HPDE6-E6E7 (cell line): ENCODE measurements around the gene TMEM132D.

Experiments
- DNase-seq: peaks from one replicate; pipeline ENCODE4 v3.0.0; 2011; ENCODE audit warnings: missing footprints; ENCODE audit errors: extremely low spot score

Gene TMEM132D

DNA sequence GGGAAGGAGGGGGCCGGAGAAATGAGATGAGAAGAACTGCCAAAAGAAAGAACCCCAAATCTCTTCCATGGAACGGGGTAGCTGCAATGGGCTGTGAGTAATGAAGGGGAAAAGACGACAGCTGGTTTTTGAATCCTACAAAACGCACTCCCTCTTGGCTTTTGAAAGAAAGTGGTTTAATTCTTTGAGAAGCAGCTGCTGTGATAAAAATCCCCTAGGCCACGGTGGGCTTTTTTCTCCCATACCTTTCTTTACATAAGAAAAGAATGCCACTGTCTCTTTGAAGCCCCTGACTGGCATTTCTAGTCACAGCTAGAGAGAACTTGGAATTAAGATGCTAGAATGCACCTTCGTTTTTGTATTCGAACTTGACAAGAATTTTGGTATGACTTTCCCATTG is 564.5 kb downstream of the TMEM132D start:
- no peak for DNase-seq

DNA sequence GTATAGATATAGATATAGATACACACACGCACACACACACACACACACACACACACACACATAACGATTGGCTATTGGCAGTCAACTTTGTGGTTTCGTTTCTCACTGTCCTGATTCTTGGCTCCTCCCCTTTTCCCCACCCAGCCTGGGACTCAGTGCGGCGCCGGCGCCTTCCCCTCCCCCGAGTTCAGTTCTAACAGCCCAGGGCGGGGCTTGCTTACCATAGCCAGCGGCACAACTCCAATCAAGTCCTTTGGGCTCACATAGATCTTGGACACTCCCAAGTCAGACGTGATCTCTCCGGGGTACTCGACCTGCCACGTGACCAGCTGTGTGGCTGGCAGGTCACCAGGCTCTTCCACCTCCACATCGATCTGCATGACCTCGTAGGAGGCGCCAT is 566.4 kb downstream of the TMEM132D start:
- no peak for DNase-seq

DNA sequence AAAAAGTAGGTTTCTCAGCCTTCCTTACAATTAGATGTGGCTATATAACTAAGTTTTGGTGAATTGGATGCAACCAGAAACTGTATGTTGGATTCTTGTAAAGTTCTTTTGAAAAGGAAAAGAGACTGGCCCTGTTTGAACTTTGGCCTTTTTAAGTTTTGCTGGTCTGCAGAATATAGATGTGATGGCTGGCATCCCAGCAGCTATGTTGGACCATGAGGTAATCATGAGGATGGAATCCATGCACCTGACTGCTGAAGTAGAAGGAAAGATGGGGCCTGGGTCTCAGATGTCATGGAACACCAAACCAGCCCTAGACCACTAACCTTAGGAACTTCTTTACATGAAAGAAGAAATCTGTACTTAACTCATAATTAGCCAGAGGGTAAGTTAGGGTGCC is 568.1 kb downstream of the TMEM132D start:
- no peak for DNase-seq

DNA sequence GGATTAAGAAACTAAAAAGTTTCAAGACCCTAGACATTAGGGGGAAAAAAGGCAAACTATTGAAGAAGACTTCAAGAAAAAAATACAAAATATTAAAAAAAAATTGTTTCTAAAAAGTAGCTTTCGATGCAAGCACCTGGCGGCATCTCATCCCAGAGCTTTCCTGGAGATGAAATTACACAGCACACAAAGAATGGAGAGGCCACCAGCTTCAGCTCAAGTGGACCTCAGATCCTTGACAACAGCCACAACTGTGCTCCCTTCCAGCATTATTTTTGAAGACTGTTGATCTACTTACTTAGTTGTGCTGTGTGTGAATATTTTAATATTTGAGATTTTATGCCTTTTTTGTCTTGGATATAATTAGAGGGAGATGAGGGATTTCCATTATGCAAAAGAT is 571.5 kb downstream of the TMEM132D start:
- DNase-seq, result no peak

DNA sequence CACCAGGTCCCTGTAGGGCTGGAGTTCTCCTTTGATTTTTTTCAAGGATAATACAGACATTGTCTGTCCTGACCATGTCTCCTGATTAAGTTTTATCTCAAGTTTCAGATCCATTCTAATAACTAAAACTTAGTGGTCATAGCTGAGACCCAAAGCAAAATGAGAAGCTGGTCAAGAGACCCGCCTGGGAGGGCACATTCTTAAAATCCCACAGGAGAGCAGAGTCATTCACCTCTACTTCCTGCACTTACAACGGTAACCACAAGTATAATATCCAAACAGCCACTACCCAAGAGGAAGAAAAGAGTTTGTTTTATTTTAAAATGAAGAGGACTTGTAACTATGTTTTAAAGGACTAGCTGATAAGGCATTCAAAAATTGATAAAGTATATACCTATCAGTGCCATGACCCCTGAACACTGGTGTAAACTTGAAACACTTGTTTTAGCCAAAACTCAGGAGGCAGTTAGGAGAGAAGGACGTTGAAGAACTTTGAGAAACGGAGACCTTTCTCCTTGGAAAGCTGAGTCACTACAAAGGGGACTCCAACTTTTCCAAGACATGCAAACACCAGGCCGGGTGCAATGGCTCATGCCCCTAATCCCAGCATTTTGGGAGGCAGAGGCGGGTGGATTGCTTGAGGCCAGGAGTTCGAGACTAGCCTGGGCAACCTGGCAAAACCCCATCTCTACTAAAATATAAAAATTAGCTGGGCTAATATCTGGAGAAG is 572.3 kb downstream of the TMEM132D start:
- no peak for DNase-seq

DNA sequence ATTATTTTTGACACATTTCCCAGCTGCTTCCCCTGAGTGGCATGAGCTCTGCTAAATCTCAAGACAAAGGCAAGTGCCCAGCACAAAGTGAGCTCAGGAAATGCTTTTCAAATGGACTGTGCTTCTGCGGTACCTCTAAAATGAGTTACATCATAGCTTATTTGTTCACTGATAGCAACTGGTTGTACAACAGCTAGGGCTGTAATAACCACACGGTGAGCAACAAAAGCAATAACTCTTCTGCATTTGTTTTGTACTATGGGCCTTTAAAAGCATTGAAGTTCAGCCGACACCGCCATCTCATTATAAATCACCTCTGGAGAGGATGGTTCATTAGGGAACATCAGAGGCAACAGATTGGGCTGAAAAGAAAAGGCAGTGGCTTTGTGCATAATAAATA is 575.6 kb downstream of the TMEM132D start:
- no peak for DNase-seq

DNA sequence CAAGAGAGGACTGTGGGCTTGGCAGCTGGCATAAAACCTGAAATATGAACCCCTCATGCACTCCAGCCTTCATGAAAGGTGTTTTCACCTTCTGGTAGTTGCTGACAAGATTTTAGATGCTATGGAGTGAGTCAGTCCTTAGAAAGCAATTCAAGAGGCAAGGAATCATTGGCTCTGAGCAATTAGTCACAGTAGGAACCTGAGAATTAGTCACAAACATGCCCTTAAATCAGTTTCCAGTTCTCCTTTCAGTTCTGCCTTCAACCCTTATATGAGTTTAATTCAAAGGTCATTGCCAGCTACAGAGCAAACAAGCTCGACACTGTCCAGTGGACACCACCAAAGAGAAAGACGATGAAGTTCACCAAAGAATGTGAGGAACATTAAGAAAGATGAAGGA is 578.3 kb downstream of the TMEM132D start:
- no peak for DNase-seq

DNA sequence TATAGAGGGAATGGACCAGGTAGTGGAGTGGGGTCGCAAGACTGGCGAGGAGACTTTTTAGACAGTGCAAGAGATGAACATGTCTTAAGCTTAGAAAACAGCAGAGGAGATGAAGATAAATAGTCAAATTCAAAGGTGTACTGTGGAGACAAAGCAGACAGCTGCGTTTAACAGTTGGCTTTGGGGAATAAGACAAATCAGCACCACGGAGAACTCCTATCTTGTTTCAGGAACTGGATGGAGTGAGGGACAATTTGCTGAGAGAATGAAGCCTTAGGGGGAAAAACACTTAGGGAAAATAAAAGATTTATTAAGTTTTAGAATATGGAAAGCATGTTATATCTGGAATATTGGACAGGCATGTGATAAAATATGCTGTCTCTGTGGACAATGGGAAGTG is 591.8 kb downstream of the TMEM132D start:
- DNase-seq, result no peak

DNA sequence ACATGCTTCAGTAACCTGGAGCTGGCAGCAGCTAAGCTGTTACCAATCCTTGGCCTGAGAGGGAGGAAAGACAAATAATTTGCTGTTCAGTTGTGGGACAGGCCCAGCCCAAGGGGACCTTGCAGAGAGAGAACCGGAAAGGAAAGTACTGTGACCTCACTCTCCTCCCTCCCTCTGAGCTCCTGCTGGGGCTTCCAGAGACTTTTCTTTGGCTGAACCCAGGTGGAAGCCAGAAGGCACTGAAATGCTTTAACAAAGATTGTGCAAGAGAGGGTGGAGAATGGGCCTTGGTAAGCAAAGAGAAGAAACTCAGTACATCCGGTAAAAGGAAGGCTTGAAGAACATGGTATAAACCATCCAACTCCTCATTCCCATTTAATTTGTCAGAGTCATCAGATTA is 593.5 kb downstream of the TMEM132D start:
- no peak for DNase-seq

DNA sequence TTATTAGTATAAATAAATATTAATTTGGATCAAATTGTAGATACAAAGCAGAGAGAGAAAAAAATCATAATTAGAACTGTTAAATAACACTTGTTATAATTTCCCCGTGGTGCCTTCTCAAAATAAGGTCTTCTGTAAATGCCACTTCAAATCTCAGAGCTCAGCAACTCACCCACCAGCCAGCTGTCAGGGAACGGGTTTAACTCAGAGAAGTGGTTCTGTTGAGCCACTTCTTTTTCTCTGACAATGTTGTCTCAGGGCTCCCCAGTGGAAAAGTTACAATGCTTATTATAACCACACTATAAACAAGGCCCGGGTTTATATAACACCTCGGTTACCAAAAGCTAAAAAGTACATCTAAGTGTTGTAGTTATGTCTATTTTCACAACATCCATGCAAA is 598.0 kb downstream of the TMEM132D start:
- no peak for DNase-seq

DNA sequence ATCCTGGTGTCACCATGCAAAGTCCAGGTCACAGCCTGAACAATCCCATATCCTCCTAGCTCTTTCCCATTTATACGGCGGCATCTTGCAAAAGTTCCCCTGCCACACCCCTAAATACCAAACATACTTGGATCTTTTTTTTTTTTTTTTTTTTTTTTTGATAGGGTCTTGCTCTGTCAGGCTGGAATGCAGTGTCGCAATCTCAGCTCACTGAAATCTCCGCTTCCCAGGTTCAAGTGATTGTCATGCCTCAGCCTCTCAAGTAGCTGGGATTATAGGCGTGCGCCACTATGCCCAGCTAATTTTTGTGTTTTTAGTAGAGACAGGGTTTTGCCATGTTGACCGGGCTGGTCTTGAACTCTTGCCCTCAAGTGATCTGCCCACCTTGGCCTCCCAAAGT is 599.3 kb downstream of the TMEM132D start:
- no peak for DNase-seq

DNA sequence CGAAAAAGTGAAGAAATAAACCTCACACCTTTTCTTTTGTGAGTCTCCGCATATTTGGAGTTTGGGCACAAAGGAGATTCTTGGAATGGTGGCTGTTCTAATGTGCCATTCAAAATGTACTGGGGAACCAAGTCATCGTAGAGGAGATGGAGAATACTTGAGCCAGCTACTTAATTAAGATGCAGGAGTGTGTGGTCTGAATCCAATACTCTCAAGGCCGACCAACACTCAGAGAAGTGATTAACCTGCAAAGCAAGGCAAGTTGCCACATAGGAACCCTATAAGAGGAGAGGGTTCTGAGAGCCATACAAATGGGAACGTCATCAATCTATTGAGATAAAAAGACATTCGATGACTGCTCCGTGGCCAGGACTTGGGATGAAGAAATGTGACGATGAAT is 603.8 kb downstream of the TMEM132D start:
- no peak for DNase-seq

DNA sequence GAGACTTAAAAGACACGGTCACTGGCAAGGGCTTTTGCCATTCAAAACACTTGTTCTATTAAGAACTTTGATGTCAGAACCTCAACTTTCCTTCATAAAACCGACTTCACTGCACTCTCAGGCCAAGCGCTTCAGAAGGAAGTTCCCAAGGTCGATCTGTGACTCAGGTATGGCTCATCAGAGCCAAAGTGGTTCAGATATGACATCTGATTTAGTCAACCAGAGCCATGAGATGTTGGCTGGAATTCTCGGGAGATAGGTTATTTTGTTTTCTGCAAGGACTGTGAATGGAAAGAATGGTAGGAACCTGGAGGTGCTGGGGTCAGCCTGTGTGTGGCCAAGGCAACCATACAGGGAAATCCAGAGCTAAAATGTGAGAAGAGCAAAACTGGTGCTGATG is 604.9 kb downstream of the TMEM132D start:
- DNase-seq, result no peak

DNA sequence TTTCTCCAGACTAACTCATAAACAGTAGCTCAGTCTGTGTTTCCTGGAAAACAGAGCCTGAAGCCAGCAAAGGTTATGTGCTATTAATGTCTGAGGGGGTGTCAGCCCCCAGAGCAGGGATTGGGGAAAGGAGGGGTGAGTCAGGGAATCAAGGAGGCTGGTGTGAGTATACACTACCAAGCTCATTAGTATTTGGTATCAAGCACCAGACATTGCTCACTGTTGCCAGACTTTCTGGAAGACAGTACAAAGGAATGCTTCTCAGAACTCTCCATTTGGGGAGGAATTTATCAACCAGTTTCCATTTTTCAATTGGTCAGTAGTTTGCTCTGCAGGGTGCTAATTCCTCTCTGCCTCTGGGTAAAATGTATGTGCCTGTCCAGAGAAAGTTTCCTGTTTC is 607.2 kb downstream of the TMEM132D start:
- DNase-seq, result no peak

DNA sequence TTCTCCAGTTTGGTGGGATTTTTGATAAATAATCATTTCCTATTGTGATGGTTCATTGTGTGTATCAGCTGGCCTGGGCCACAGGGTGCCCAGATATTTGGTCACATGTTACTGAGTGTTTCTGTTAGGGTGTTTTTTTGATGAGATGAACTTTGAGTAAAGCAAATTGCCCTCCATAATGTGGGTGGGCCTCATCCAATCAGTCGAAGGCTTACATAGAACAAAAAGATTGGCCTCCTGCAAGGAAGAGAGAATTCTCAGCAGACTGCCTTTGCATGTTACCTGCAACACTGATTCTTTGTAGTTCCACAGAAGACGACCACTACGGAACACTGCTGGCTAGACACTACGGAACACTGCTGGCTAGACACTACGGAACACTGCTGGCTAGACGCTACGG is 609.0 kb downstream of the TMEM132D start:
- DNase-seq, result no peak

DNA sequence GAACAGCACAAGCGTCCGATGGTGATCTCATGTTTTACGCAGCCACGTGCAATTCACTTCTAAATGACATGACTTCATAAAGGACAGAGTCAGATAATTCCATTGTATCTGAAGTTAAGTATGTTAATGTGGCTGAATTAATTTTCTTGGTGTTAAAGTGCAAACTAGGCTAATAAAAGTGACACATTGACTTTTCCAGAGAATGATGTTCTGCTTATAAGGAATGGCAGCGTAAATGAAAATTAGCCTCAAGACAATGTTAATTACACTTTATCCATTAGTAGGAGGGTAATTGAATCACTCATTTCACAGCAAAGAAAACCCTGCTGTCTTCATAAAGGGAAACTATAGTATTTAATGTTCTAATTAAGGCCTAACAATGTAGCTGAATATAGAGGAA is 624.1 kb downstream of the TMEM132D start:
- no peak for DNase-seq

DNA sequence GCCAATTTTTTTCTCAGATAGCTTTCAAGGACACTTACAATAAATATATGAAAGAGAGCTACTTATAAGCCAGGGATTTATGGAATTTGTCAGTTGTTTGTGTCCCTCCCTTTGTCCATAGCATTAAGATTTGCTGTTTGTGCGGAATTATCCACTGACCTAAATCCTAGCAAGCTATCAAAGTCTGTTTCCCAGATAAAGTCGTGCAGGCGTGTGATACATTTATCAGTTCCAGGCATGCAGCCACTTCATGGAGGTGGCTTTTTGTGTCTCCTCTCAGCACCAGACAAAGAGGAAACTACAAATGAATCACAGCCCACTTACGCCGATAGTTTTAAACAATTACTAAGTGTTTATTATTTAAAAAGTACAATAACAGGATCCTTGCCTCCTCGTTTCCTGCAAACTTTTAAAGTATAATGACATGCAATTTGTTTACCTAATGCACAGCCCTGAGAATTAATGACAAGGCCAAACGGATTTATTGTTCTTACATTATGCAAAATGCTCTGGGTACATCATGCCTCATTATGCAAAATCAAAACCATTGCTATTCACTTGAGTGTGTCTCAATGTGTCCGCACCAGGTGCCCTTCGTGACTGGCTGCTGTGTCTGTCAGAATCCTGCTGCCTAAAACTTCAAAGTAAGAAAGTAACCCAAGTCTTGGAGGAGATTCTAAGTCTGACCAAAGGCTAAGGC is 627.3 kb downstream of the TMEM132D start:
- no peak for DNase-seq

DNA sequence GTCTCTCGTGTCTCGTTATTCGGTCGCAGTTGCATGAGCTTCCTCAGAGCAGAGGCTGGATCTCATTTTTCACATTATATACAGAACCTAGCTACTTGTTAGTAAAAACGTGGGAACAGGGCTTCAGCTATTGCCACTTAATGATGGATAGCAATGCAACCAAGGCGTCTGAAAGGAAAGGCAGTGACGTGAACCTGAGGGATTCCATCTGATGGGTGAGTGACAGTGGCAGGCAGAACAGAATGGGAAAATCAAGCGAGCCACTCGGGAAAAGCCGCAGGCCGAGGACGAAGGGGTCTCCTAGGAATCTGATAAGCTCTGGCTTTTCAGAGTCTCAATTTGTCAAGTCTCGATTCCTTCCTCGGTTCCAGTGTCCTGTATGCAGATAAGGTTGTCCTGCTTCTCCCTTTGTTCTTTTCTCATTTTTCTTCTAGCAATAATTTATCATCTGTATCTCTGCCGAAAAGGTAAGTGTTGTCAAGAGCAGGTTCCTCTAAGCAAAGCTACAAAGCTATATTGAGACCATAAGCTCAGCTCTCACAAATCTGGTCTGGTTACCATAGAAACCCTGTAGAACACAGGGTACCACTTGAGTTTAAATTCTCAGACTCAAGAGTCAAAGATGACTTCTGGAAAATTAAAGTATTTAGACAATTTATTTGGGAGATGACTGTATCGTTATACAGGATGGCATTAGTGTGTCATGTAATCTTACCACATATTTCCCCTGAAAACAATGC is 633.9 kb downstream of the TMEM132D start:
- no peak for DNase-seq

DNA sequence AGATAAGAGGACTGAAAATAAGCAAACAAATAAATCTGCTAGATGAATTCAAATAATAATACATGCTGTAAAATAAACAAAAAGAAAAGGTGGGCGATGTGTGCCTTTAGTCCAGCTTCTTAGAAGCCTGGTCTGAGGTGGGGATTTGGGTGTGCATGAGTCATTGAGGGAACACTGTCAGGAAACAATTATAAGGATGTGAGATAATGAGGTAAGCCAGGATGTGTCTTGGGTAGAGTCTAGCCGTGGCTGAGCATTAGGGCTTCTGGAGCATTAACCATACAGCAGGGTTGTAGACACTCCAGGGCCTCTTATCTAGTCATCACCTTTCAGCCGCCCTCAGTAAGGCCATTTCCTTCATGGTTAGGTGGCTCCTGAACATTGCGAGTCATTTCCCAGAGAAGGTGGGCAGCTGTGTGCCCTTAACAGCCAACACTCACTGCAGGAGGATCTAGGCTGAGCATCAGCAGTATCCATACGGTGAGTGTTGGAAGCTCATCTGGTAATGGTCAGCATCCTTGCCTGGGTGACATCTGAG is 645.0 kb downstream of the TMEM132D start:
- no peak for DNase-seq

DNA sequence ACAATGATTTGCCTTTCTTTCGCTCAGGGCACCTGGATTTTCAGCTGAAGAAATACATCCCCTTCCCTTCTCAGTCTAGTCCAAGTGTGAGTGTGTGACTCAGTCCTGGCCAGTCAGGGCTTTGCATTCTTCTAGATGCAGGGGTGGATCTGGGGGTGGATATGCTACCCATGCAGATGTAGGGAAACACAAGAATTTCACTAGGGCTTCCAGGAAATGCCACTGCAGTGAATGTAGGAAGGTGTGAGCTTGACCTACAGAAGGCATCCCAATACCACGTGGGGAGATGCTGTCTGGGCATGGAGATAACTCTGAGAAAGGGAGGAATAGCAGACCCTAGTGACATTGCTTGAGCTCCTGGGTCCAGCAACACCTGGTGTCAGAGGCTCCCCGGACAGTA is 646.3 kb downstream of the TMEM132D start:
- DNase-seq, result no peak

DNA sequence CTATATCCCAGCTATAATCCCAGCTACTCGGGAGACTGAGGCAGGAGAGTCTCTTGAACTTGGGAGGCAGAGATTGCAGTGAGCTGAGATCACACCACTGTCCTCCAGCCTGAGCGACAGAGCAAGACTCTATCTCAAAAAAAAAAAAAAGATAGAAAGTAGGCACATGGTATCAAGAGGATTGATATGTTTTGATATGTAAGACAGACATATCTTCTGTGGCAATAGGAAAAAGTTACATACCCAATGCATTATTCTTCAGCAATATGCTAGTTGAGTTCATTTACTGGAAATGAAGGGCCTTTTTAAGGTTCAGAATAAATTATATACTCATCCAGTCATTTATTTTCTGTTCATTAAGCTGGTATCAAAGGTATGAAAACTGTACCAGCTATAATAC is 657.2 kb downstream of the TMEM132D start:
- DNase-seq, result no peak

DNA sequence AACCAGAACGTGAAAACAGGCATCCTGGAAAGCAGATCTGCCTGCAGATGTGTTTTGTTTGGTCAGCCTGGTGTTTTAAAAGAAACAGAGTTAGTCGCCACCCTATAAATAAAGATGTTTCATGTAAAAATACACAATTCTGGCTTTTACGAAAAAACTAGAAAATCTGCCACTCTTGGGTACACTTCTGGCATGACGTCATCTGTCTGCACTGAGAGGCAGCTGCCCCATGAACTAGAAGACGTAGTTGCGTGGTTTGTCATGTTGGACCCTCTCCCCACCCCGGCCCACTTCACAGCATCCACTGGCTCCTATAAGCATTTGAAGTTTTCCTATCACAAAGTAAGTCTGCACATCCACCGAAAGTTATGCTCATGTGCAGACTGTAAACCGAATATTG is 658.1 kb downstream of the TMEM132D start:
- DNase-seq, result no peak

DNA sequence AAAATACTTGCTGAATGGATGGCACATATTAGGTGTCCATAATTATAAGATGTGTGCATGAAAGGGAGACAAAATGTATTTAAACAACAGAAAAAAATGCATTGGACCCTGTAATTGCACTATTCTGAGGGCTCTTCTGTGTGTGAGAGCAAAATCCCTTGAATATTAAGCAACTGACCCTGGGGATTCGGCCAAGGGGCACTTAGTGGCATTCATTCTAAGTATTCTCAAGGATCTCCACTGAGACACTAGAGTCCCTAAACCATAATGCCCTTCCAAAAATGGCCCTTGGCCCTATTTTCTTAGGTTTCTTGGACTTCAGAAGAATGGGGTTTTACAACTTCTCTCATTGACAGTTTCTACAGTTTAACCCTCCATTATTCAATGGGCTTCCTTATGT is 662.0 kb downstream of the TMEM132D start:
- DNase-seq, result no peak
